Posterior vena cava (tissue), 2 donors: ENCODE measurements around the gene PRKAR1B. TPM values are rescaled to one million over a fixed set of nuclear protein-coding genes. Genes with fewer than 3 reads are reported as not detected.

ENCODE experiments used
- DNase-seq: peaks from one replicate; pipeline ENCODE4 v3.0.0-alpha.2; 2020; ENCODE audit warnings: low spot score
- intact Hi-C, 2 donors: fragments of 100-400 bp; cut with DNase I; formaldehyde crosslinking; loops; one replicate each; pipeline versions ENCODE4 v1.14.1 to v1.14.2; 2022 to 2023
- total RNA-seq, 2 donors: library from RNA; stranded (reverse); fragmentation: NEBNext Ultra II Directional; extraction: Animal tissue kit (Norgen Biotek cat#: 25700); gene quantifications; one replicate each; pipeline ENCODE4 v1.2.1, GENCODE V29; 2021
- donor health status: DM: yes; HTN: yes; CAD: no.
- donor health status: DM: yes; HTN: yes; CAD: no.

PRKAR1B gene
- total RNA-seq, 2 donors from 2014 or later = 10.1 TPM

DNA sequence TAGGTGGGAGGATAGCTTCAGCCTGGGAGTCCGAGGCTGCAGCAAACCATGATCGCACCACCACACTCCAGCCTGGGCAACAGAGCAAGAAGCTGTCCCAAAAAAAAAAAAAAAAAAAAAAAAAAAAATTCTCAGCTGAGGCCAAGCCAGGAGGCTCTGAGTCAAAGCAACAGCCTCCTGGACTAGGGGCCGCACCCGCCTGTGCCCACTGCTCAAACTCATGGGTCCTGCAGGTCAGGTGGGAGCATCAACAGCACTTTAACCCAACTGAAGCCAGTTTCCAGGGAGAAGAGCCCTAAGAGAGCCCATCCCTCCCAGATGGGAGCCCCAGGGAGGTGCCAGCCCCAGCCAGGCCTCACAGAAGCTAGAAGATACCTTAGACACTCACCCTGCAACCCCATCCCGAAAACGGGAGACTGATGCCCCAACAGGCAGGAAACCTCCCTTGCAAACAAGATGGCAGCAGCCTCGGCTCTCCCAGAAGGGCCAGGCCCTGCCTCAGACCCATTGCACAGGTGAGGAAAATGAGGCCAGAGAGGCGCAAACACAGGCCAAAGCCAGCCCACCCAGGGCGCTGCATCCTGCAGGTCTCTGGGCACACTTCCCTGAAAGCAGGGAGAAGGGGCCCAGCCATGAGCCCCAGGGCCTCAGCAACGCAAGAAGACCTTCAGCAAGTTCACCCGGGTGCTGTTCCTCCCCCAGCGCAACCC lies 218.5 kb downstream of the PRKAR1B start:
- DNase-seq = peak; percentile 60
- intact Hi-C loops = loop anchor here in 1 of 2 donors (10.0 kb wide), 1 partner anchor 174 kb away; no protein-coding TSS in a partner anchor

DNA sequence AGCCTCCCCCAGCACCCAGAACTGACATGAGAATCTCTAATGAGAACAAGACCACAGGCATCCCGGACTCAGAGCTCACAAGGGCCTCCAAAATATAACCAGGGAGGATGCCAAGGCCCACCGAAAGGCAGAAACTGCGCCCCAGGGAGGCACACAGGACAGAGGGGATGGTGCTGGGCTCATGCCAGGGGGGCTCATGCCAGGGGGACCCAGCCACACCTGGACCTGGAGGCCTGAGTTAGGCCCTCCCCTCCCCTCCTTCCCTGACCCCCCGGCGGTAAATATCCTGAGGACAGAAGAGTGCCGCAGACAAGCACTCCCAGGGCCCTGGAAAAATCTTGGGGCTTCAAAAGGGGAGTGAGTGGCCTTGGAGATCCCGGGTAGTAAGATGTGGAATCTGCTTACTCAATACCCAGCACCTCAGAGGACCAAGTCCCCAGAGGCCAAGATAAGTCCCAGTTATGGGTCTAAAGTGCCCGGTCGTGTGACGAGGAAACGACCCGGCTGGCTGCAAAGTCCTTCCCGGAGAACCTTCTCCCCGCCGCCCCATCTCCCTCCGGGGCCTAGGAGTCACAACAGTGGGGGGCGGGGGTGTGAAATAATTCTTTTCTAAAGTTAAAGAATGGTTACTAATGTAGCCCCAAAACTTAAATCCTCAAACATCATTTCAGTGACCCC lies 219.3 kb downstream of the PRKAR1B start:
- peak; percentile 64 for DNase-seq
- intact Hi-C loops = loop anchor here in 1 of 2 donors (10.0 kb wide), 1 partner anchor 173 kb away; no protein-coding TSS in a partner anchor

DNA sequence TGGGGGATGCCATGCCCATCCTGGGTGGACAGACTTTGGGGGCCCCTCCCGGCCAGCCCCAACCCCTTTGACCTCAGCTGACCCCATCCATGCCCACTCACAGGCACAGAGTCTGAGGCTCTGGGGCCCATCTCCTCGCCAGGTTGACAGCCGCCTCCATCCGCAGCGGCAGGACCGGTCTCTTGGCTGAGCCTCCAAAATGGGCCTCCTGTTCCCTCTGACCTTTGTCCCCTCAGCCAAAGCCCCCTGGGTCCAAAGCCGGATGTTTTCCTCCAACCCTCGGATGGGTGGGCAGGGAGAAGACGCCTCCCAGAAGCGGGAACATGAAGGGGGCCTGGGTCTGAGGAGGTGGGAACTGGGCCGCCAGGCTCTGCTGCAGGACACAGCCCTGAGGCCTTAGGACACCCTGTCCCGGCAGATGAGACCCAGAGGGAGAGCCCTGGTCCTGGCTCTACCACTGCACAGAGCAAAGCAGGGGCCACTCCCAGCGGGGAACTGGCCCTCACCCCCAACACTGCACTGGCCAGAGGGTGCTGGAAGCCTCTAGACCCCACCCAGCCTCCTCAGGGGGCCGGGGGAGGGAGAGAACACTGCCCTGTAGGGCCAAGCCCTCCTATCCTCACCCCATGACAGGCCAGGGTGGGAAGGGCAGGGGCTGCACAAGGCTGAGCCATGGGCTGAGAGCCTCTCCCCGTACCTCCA lies 220.0 kb downstream of the PRKAR1B start:
- peak; percentile 64 for DNase-seq
- intact Hi-C loops = loop anchor here in 1 of 2 donors (10.0 kb wide), 1 partner anchor 172 kb away; no protein-coding TSS in a partner anchor

DNA sequence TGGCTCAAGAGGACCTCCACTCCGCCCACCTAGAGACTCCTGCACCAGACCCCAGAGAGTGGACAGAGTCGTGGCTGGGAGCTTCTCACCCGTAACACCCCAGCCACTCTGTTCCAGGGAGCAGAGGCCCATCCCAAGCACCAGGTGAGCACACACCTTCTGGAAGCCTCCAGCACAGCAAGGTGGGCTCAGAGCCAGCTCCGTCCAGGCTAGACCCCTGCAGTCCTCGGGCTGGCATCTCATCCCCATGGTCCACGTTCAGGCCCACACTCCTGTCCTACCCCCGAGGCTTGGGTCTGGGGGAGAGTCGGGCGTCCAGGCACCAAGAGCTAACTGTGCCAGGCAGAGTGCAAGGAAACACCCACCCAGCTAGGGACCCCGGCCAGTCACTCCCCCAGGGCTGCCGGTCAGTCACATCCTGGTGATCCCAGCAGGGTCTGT lies 220.7 kb downstream of the PRKAR1B start:
- intact Hi-C loops = loop anchor here in 1 of 2 donors (10.0 kb wide), 1 partner anchor 172 kb away; no protein-coding TSS in a partner anchor
- peak; percentile 81 for DNase-seq

DNA sequence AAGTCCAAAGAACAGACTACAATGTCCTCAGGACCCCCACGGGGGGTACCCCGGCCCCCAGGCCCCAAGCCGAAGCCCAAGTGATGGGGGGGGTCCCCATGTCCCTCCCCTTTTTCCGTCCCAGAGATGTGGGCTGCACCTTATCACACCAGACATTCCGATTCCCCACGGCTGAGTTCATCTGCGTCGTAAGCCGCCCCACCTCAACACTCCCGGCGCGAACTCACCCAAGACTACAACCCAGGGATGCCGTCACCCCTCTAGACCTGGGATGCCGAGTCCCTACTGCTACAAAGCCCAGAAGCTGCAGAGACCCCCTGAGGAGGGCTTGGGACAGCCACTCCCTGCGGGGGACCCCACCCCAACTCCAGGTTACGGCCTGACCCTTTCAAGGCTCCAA lies 221.9 kb downstream of the PRKAR1B start:
- peak; percentile 56 for DNase-seq

DNA sequence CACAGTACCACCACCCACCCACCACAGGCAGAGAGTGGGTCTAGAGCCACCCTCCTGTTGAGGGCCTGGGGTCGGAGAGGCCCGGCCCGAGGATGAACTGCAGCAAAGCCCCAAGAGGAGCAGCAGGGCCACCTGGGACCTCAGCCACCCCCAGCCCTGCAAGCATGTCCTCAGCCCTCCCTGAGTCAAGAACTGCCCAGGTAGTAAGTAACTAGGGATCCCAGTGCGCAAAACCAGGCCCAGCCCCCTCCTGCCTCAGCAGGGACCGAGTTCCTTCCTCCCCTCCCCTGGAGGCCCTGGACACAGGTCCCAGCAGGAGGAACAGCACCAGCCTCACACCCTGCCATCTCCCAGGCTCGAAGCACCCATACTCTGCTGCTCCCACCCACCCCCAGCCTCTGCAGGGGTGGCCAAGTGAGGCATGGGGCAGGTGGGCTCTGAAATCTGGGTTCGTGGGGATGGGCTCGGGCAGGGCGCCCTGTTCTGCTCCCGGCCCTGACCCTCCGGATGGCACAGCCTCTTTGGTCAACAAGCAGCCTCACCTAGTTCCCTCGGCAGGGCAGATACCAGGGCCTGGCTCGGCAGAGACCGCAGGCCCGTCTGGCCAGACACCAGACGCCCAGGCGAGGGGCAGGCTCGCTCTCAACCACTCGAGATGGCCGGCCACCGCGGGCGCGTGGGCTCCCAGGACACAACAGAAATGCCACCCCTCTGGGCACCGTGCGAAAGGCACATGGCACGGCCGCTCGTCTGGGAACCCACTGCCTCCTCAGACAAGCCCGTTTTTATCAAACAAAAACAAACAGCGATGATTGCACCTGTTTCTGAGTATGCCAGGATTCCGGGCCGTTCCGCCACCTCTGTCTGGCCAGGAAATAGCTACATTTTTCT lies 222.6 kb downstream of the PRKAR1B start:
- peak; percentile 76 for DNase-seq
- intact Hi-C loops = loop anchor here in 1 of 2 donors (10.0 kb wide), 1 partner anchor 170 kb away; no protein-coding TSS in a partner anchor

More for the DNA sequence above, 221.9 kb downstream of the PRKAR1B start:
- intact Hi-C loops = loop anchor here in 1 of 2 donors (10.0 kb wide), 1 partner anchor 170 kb away; no protein-coding TSS in a partner anchor

DNA sequence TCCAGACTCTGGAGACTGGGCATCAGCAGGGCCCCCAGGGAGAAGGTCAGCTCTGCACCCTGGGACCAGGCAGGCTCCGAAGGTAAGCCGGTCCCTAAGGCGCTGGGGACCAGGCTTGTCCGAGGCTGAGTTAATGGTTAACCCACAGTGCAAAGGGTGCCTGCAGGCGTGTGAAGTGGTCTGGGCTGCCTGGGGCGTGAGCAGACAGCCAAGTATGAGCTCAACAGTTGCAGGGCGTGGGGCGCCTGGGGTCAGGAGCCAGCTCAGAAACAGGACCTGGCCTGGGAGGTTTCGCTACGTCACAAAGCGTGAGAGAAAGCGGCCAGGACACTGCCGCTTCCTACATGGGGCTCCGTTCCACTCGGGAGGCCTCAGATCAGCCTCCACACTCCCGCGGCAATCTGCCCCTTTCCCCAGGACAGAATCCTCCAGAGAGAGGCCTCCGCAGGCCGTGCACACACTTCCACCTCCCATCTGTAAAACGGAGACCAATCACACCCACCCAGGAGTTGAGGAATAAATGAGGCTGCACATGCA lies 223.4 kb downstream of the PRKAR1B start:
- intact Hi-C loops = loop anchor here in 1 of 2 donors (10.0 kb wide), 1 partner anchor 169 kb away; no protein-coding TSS in a partner anchor
- peak; percentile 87 for DNase-seq

DNA sequence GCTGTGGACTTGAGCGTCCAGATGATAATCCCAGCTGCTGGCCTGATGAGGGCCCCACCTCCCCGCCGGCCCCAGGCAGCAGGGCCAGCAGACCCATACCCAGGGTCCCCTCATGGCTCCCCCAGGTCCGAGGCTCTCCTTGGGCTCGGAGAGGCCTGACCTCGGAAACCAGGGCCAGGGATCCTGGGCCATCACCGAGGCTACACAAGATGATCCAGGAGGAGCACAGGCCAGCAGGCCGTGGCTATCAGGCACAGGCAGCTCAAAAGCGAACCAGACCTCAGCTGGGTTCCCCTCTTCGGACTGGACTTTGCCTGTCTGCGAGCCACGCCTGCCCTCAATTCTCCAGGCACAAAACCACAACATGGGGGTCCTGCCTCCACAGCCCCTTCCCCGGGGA lies 224.8 kb downstream of the PRKAR1B start:
- peak; percentile 64 for DNase-seq
- intact Hi-C loops = loop anchor here in 1 of 2 donors (10.0 kb wide), 1 partner anchor 167 kb away; no protein-coding TSS in a partner anchor

DNA sequence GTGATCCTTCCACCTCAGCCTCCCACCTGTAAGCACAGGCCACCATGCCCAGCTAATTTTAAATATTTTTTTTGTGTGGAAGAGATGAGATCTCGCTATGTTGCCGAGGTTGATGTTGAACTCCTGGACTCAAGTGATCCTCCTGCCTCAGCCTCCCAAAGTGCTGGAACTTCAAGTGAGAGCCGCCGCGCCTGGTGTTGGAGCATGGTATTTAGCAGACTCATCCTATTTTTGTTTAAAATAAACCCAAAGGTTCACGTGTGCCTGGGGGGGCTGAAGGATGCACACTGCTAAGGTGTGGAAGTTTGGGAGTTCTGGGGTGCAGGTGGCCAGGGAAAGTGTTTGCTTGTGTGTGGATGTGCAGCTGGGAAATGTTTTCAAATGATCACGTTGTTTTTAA lies 225.6 kb downstream of the PRKAR1B start:
- DNase-seq = peak; percentile 75
- intact Hi-C loops = loop anchor here in 1 of 2 donors (10.0 kb wide), 1 partner anchor 167 kb away; no protein-coding TSS in a partner anchor

DNA sequence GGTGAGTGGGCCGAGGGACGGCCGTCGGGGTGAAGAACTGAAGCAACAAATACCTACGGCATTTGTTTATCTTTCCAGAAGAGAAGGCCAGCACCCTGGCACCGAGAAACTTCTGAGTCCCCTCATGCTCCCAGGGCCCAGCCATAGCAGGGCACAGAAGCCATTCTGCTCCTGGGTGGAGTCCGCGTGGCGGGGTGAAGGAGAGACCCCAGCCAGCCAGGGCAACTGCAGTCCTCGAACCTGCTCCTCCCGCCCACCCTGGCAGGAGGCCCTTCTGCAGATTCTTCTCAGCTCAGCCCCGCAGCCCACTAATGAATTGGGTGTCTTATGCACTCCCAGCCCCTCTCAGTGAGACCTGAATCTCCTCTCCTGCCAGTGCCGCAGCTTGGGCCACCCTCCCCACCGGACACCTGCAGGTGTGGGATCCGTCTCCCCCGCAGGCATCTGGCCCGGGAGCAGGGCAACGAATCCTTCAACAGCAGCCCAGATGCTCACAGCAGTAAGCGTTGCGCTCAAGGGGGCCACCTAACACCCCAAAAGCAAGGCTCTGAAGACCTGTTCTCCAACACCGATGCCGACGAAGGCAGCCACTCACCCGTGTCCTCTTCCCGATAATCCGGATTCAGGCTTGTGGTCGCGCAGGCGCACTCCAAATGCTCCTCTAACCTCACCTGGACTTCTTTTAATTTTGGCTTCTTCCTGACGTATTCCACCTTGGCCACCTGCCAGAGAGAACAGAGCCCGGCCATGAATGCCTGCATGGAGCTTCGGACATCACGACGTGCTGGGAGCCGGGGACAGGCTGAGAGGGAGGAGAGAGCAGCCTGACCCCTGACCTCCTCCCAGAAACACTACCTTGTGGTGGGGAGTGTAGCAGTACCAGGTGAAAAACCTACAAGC lies 226.3 kb downstream of the PRKAR1B start:
- DNase-seq = peak; percentile 74
- intact Hi-C loops = loop anchor here in 1 of 2 donors (10.0 kb wide), 1 partner anchor 166 kb away; no protein-coding TSS in a partner anchor

DNA sequence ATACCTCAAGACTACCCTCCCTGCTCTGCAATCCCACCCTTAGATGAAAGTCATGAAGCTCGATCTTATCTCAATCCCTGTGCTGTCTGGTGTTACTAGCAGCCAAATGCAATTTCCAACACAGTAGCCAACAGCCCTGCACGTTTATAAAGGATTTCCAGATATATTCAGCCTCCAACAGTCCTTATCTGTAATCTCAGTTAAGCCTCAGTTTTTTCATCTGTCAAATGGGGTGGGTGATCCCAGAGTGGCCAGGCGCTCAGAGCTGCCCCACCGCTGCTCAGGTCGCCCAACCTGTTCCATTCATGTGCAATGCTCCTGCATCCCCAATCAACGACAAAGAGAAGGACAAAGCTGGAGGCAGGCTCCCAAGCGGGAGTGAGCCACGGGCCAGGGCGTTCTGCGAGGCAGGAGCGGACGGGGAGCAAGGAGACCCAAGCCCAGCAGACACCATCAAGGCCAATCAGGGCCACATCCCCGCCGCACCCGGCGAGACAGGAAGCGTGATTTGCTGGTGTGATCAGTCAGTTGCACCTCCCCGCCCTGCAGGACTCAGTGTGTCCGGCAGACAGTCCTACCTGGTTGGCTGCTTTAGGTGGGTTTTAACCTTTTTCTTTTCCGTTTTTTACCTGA lies 227.1 kb downstream of the PRKAR1B start:
- DNase-seq = peak; percentile 62
- intact Hi-C loops = loop anchor here in 1 of 2 donors (10.0 kb wide), 1 partner anchor 165 kb away; no protein-coding TSS in a partner anchor

Other genes starting within 250 kb of the PRKAR1B start
- 10 to 100 TPM; 54.1 to 63.1 TPM for gene PDGFA, start 207.4 kb downstream of the PRKAR1B start, total RNA-seq
- gene DNAAF5, start 582 bp downstream of the PRKAR1B start, total RNA-seq = 10 to 100 TPM; 12.6 to 16.9 TPM
- 100 to 1,000 TPM; 110 to 132 TPM for gene SUN1, start 105.2 kb upstream of the PRKAR1B start, total RNA-seq
- gene GET4, start 149.3 kb upstream of the PRKAR1B start, total RNA-seq = 10 to 100 TPM; 13.2 to 16.3 TPM
- 10 to 100 TPM; 16.3 to 17.8 TPM for gene ADAP1, start 227.4 kb upstream of the PRKAR1B start, total RNA-seq
- 1 to 10 TPM; 5.9 to 8.4 TPM for gene COX19, start 248.3 kb upstream of the PRKAR1B start, total RNA-seq